K562 (cell line): Measurements from ENCODE around the gene CERS5.

Source experiments
- BCLAF1 ChIP-seq, 2 experiments: fragments of 450-650 bp in 1 of 2; IDR thresholded peaks; 2 replicates each; pipeline ENCODE4 v1.6.1; 2011 to 2017; ENCODE audit warnings: low read depth in 2 of 2, antibody characterized with exemption in 1 of 2, borderline replicate concordance in 1 of 2, low read length in 1 of 2, mild to moderate bottlenecking in 1 of 2, mixed read lengths in 1 of 2; ENCODE audit not compliant: control insufficient read depth in 1 of 2
- CEBPB ChIP-seq: fragments of 450-650 bp; IDR thresholded peaks from 2 replicates; pipeline ENCODE4 v1.6.1; 2016; ENCODE audit warnings: missing genetic modification characterization, missing compliant biosample characterization
- CTCF ChIP-seq, 3 experiments: IDR thresholded peaks in 2 of 3; conservative IDR thresholded peaks in 1 of 3; 2 replicates each; pipeline ENCODE4 v1.5.1; 2011 to 2012; ENCODE audit warnings: low read length in 3 of 3, mild to moderate bottlenecking in 3 of 3, control low read depth in 2 of 3, improper control_type of control experiment in 1 of 3, inconsistent platforms in 1 of 3, low read depth in 1 of 3, mixed read lengths in 1 of 3, moderate library complexity in 1 of 3; ENCODE audit not compliant: insufficient read depth in 2 of 3
- ETV6 ChIP-seq, 3 experiments: fragments of 150-350 bp in 1 of 3; sonication (generic) in 1 of 3; formaldehyde crosslinking in 1 of 3; IDR thresholded peaks; 2 replicates each; pipeline versions ENCODE4 v1.6.1 to v1.8.0; 2014 to 2022; ENCODE audit warnings: borderline replicate concordance in 2 of 3, low read depth in 2 of 3, antibody characterized with exemption in 1 of 3, low read length in 1 of 3, mild to moderate bottlenecking in 1 of 3, missing genetic modification reagents in 1 of 3
- EZH2 ChIP-seq: IDR thresholded peaks from 2 replicates; pipeline ENCODE4 v1.6.1; 2012; ENCODE audit warnings: low read depth, mild to moderate bottlenecking, inconsistent platforms, low read length, borderline replicate concordance
- HEY1 ChIP-seq: fragments of 250-450 bp; sonication (Bioruptor Pico); IDR thresholded peaks from 2 replicates; pipeline ENCODE4 v1.5.0; 2020; ENCODE audit warnings: mild to moderate bottlenecking, moderate library complexity, borderline replicate concordance
- MEF2A ChIP-seq: IDR thresholded peaks from 2 replicates; pipeline ENCODE4 v1.6.1; 2011; ENCODE audit warnings: low read depth, mild to moderate bottlenecking, low read length, moderate library complexity; ENCODE audit not compliant: control insufficient read depth
- POLR2A ChIP-seq: fragments of 450-650 bp; conservative IDR thresholded peaks from 2 replicates; pipeline ENCODE4 v1.6.1; 2016
- SP2 ChIP-seq: IDR thresholded peaks from 2 replicates; pipeline ENCODE4 v1.6.1; 2011; ENCODE audit warnings: mild to moderate bottlenecking, low read depth, low read length, moderate library complexity; ENCODE audit not compliant: poor library complexity, severe bottlenecking; ENCODE audit errors: extremely low read depth
- YBX1 ChIP-seq: fragments of 450-650 bp; IDR thresholded peaks from 2 replicates; pipeline ENCODE4 v1.7.1; 2016; ENCODE audit warnings: mild to moderate bottlenecking
- ZNF316 ChIP-seq: fragments of 450-650 bp; IDR thresholded peaks from 2 replicates; pipeline ENCODE4 v1.6.1; 2016

GRCh38 chr12:50083301-50083700 lies 83.9 kb downstream of the CERS5 start:
- TF ChIP-seq CTCF (IDR thresholded peaks at IDR 0.05 in 2 of 3, conservative IDR thresholded peaks at IDR 0.05 in 1 of 3; ENCODE audit: insufficient read depth in 2 of 3, low read depth in 1 of 3, low read length in 3 of 3): no peak
- no peak for TF ChIP-seq BCLAF1 (IDR thresholded peaks at IDR 0.05; ENCODE audit: borderline replicate concordance in 1 of 2, control insufficient read depth in 1 of 2, low read depth in 2 of 2, low read length in 1 of 2)
- TF ChIP-seq POLR2A: no peak
- TF ChIP-seq CEBPB (tag): no peak
- no peak for TF ChIP-seq SP2
- no peak for TF ChIP-seq ZNF316
- TF ChIP-seq YBX1: no peak
- TF ChIP-seq EZH2: no peak
- no peak for TF ChIP-seq MEF2A
- TF ChIP-seq ETV6 (IDR thresholded peaks at IDR 0.05; ENCODE audit: borderline replicate concordance in 1 of 2, low read depth in 2 of 2, low read length in 1 of 2): no peak
- TF ChIP-seq ETV6 (CRISPR knock-in tag; IDR thresholded peaks at IDR 0.05; ENCODE audit: borderline replicate concordance): no peak
- no peak for TF ChIP-seq HEY1 (CRISPR knock-in tag)
